GM23338 (cell line): ENCODE measurements around the gene MTHFD2. TPM values are rescaled to one million over a fixed set of nuclear protein-coding genes. Genes with fewer than 3 reads are reported as not detected.
A peak's percentile ranks its signal among the peaks of the same experiment; 100 is the strongest.

Experiments
- ATAC-seq: fragments of 200-7000 bp; cut with Tn5 transposase; 3 replicates; pipeline ENCODE4 v1.9.1; 2020
- DNase-seq: peaks from one replicate; pipeline ENCODE4 v3.0.0-alpha.2; 2015; ENCODE audit warnings: low spot score
- H2AFZ ChIP-seq: fragments of 200-600 bp; sonication (generic); 2 replicates; pipeline ENCODE4 v1.8.0; 2016; ENCODE audit warnings: antibody characterized with exemption, mild to moderate bottlenecking, moderate library complexity
- H3F3A ChIP-seq: fragments of 200-600 bp; sonication (generic); replicated peaks from 2 replicates; pipeline ENCODE4 v1.8.0; 2017; ENCODE audit warnings: antibody characterized with exemption, mixed run types, low read depth
- H3K27ac ChIP-seq: fragments of 200-600 bp; sonication (generic); 2 replicates; pipeline ENCODE4 v1.6.1; 2016; ENCODE audit warnings: low read depth
- H3K27me3 ChIP-seq: fragments of 200-600 bp; sonication (generic); 2 replicates; pipeline ENCODE4 v1.8.0; 2016; ENCODE audit warnings: mild to moderate bottlenecking, mixed run types, moderate library complexity; ENCODE audit not compliant: insufficient read depth
- H3K36me3 ChIP-seq: fragments of 200-600 bp; sonication (generic); 2 replicates; pipeline ENCODE4 v1.8.0; 2016; ENCODE audit warnings: mild to moderate bottlenecking; ENCODE audit not compliant: insufficient read depth
- H3K4me1 ChIP-seq: fragments of 200-600 bp; sonication (generic); 2 replicates; pipeline ENCODE4 v1.8.0; 2016; ENCODE audit warnings: mild to moderate bottlenecking, moderate library complexity; ENCODE audit not compliant: insufficient read depth
- H3K4me2 ChIP-seq: fragments of 200-600 bp; sonication (generic); 2 replicates; pipeline ENCODE4 v1.7.1; 2017; ENCODE audit warnings: mixed run types
- H3K4me3 ChIP-seq: fragments of 200-600 bp; sonication (generic); 2 replicates; pipeline ENCODE4 v1.6.1; 2016; ENCODE audit warnings: mixed run types
- H3K79me2 ChIP-seq: fragments of 200-600 bp; sonication (generic); replicated peaks from 2 replicates; pipeline ENCODE4 v1.8.0; 2017; ENCODE audit warnings: mild to moderate bottlenecking; ENCODE audit not compliant: insufficient read depth
- H3K9me2 ChIP-seq: fragments of 200-600 bp; sonication (generic); 2 replicates; pipeline ENCODE4 v1.8.0; 2017; ENCODE audit not compliant: insufficient read depth
- H4K20me1 ChIP-seq: fragments of 200-600 bp; sonication (generic); replicated peaks from 2 replicates; pipeline ENCODE4 v1.8.0; 2017; ENCODE audit warnings: mild to moderate bottlenecking; ENCODE audit not compliant: insufficient read depth
- H3K27ac Mint-ChIP-seq: 2 replicates; pipeline ENCODE4 v1.8.0; 2020; ENCODE audit warnings: inconsistent platforms, mild to moderate bottlenecking, moderate library complexity, mixed read lengths
- H3K27me3 Mint-ChIP-seq: 3 replicates; pipeline ENCODE4 v1.8.0; 2022; ENCODE audit warnings: low read depth, mild to moderate bottlenecking, moderate library complexity, mixed read lengths, inconsistent platforms; ENCODE audit not compliant: insufficient read depth, poor library complexity
- H3K36me3 Mint-ChIP-seq: 3 replicates; pipeline ENCODE4 v1.8.0; 2021; ENCODE audit warnings: low read depth, mild to moderate bottlenecking, inconsistent platforms, moderate library complexity, mixed read lengths
- H3K4me1 Mint-ChIP-seq: 3 replicates; pipeline ENCODE4 v1.8.0; 2020; ENCODE audit warnings: mild to moderate bottlenecking, inconsistent platforms, mixed read lengths
- H3K4me3 Mint-ChIP-seq: 3 replicates; pipeline ENCODE4 v1.8.0; 2021; ENCODE audit warnings: moderate library complexity, mild to moderate bottlenecking, inconsistent platforms, mixed read lengths
- H3K9me3 Mint-ChIP-seq: 3 replicates; pipeline ENCODE4 v1.8.0; 2020; ENCODE audit warnings: moderate library complexity, mild to moderate bottlenecking, inconsistent platforms, mixed read lengths
- CREB1 ChIP-seq: fragments of 250-450 bp; sonication (Bioruptor Pico); IDR thresholded peaks from 2 replicates; pipeline ENCODE4 v1.5.0; 2020; ENCODE audit warnings: low read depth, mild to moderate bottlenecking, moderate library complexity
- ETS1 ChIP-seq: IDR thresholded peaks from 2 replicates; pipeline ENCODE4 v1.6.1; 2016; ENCODE audit warnings: antibody characterized with exemption
- EZH2 ChIP-seq: fragments of 200-600 bp; sonication (generic); IDR thresholded peaks from one replicate; pipeline ENCODE4 v1.8.0; 2017; ENCODE audit warnings: antibody characterized with exemption, mild to moderate bottlenecking, low read depth; ENCODE audit not compliant: unreplicated experiment
- EZH2phosphoT487 ChIP-seq: fragments of 200-600 bp; sonication (generic); IDR thresholded peaks from one replicate; pipeline ENCODE4 v1.8.1; 2018; ENCODE audit warnings: antibody characterized with exemption; ENCODE audit not compliant: unreplicated experiment
- JUNB ChIP-seq: IDR thresholded peaks from one replicate; pipeline ENCODE4 v1.6.1; 2016; ENCODE audit warnings: antibody characterized with exemption; ENCODE audit not compliant: unreplicated experiment
- POLR2AphosphoS5 ChIP-seq: IDR thresholded peaks from 2 replicates; pipeline ENCODE4 v1.6.1; 2016; ENCODE audit warnings: antibody characterized with exemption, low read depth
- ZNF114 ChIP-seq: fragments of 250-450 bp; sonication (Bioruptor Pico); IDR thresholded peaks from 2 replicates; pipeline ENCODE4 v1.5.0; 2020; ENCODE audit warnings: mild to moderate bottlenecking, moderate library complexity
- ZNF331 ChIP-seq: fragments of 250-450 bp; sonication (Bioruptor Pico); IDR thresholded peaks from 2 replicates; pipeline ENCODE4 v1.5.0; 2020; ENCODE audit warnings: low read depth, mild to moderate bottlenecking, moderate library complexity
- polyA plus RNA-seq: library from polyadenylated mRNA; unstranded; fragments of >200 nt; fragmentation: Nextera tagmentation; extraction: Ambion mirVana; gene quantifications from 2 replicates; pipeline ENCODE4 v1.2.1, GENCODE V29; 2016
- total RNA-seq: library from RNA; depleted of rRNA; stranded (reverse); fragments of >200 nt; shearing (Covaris generic); gene quantifications from 2 replicates; pipeline ENCODE4 v1.2.3, GENCODE V29; 2014
- TF ChIP-seq, protein P1 (sequence below): fragments of 250-450 bp; sonication (Bioruptor Pico); IDR thresholded peaks from 2 replicates; pipeline ENCODE4 v1.5.0; 2020; ENCODE audit warnings: mild to moderate bottlenecking, moderate library complexity

The MTHFD2 gene
- total and polyA plus RNA-seq, 2 experiments from 2014 or later, result 279 to 281 TPM

DNA sequence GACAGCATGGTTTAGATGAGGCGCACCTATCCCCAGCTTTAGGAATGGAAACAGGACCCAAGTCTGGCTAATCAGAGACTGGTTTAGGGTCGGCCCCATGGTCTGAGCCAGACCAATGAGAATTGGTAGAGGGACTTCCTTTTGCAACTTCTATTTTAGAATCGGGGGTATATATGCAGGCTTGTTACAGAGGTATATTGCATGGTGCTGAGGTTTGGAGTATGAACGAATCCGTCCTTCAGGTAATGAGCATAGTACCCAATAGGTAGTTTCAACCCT, 49.2 kb upstream of the MTHFD2 start (continued):
- no peak for TF ChIP-seq ETS1
- no peak for TF ChIP-seq JUNB
- TF ChIP-seq EZH2phosphoT487, result no peak
- TF ChIP-seq CREB1, result no peak
- TF ChIP-seq, protein P1, sequence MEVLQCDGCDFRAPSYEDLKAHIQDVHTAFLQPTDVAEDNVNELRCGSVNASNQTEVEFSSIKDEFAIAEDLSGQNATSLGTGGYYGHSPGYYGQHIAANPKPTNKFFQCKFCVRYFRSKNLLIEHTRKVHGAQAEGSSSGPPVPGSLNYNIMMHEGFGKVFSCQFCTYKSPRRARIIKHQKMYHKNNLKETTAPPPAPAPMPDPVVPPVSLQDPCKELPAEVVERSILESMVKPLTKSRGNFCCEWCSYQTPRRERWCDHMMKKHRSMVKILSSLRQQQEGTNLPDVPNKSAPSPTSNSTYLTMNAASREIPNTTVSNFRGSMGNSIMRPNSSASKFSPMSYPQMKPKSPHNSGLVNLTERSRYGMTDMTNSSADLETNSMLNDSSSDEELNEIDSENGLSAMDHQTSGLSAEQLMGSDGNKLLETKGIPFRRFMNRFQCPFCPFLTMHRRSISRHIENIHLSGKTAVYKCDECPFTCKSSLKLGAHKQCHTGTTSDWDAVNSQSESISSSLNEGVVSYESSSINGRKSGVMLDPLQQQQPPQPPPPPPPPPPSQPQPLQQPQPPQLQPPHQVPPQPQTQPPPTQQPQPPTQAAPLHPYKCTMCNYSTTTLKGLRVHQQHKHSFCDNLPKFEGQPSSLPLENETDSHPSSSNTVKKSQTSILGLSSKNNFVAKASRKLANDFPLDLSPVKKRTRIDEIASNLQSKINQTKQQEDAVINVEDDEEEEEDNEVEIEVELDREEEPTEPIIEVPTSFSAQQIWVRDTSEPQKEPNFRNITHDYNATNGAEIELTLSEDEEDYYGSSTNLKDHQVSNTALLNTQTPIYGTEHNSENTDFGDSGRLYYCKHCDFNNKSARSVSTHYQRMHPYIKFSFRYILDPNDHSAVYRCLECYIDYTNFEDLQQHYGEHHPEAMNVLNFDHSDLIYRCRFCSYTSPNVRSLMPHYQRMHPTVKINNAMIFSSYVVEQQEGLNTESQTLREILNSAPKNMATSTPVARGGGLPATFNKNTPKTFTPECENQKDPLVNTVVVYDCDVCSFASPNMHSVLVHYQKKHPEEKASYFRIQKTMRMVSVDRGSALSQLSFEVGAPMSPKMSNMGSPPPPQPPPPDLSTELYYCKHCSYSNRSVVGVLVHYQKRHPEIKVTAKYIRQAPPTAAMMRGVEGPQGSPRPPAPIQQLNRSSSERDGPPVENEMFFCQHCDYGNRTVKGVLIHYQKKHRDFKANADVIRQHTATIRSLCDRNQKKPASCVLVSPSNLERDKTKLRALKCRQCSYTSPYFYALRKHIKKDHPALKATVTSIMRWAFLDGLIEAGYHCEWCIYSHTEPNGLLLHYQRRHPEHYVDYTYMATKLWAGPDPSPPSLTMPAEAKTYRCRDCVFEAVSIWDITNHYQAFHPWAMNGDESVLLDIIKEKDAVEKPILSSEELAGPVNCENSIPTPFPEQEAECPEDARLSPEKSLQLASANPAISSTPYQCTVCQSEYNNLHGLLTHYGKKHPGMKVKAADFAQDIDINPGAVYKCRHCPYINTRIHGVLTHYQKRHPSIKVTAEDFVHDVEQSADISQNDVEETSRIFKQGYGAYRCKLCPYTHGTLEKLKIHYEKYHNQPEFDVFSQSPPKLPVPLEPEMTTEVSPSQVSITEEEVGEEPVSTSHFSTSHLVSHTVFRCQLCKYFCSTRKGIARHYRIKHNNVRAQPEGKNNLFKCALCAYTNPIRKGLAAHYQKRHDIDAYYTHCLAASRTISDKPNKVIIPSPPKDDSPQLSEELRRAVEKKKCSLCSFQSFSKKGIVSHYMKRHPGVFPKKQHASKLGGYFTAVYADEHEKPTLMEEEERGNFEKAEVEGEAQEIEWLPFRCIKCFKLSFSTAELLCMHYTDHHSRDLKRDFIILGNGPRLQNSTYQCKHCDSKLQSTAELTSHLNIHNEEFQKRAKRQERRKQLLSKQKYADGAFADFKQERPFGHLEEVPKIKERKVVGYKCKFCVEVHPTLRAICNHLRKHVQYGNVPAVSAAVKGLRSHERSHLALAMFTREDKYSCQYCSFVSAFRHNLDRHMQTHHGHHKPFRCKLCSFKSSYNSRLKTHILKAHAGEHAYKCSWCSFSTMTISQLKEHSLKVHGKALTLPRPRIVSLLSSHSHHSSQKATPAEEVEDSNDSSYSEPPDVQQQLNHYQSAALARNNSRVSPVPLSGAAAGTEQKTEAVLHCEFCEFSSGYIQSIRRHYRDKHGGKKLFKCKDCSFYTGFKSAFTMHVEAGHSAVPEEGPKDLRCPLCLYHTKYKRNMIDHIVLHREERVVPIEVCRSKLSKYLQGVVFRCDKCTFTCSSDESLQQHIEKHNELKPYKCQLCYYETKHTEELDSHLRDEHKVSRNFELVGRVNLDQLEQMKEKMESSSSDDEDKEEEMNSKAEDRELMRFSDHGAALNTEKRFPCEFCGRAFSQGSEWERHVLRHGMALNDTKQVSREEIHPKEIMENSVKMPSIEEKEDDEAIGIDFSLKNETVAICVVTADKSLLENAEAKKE, result no peak
- TF ChIP-seq POLR2AphosphoS5, result no peak
- TF ChIP-seq EZH2, result no peak

DNA sequence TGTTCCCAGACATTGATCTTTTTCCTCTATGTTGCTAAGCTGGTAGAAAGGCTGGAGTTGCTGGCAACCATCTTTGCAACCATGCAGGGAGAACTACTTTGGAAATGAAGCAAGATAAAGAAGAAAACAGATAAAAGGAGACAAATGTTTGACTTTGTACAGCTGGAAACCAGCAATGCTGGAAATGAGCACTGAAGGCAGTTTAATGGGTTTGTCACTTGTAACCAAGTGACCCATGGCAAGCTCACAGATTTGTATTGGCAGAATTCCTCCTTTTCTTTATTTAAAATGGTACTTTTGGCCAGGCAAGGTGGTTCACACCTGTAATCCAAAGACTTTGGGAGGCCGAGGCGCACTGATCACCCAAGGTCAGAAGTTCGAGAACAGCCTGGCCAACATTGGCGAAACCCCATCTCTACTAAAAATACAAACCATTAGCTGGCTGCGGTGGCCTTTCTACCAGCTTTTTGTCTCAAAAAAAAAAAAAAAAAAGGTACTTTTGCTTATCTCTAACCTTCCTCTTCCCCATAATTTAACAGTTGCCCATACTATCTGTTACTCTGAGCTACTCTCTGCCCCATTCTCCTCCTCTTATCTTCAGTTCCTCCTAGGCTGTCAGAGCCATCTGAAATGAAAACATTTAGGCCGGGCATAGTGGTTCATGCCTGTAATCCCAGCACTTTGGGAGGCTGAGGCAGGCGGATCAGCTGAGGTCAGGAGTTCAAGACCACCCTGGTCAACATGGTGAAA, 48.7 kb upstream of the MTHFD2 start:
- Histone ChIP-seq H3K4me3 (0 out of 2 replicates have a peak overlapping the region, but pooled peaks have one; percentile 98), H2AFZ (no peak overlapping the region), H4K20me1 (no peaks in the 10 kb centered on the region; the same call in 1 of the 2 replicates), H3K27ac (no peak overlapping the region), H3K4me1 (peaks cover 19% of the 10 kb centered on the region), H3F3A (peaks cover 4% of the 10 kb centered on the region; the same call in 1 of the 2 replicates), H3K4me2 (peak overlapping the region; percentile 99; the same call in 1 of the 2 replicates), H3K9me2 (no peaks in the 10 kb centered on the region), H3K79me2 (peaks cover 6% of the 10 kb centered on the region; the same call in 1 of the 2 replicates), H3K27me3 (no peaks in the 10 kb centered on the region), H3K36me3 (no peaks in the 10 kb centered on the region; the same call in 1 of the 2 replicates)
- Mint-ChIP-seq H3K36me3 (peaks cover 21% of the 10 kb centered on the region), H3K9me3 (no peaks in the 10 kb centered on the region), H3K27me3 (no peaks in the 10 kb centered on the region), H3K27ac (no peak overlapping the region), H3K4me1 (peaks cover 11% of the 10 kb centered on the region), H3K4me3 (peak overlapping the region; percentile 39; the same call in 1 of the 3 replicates)
- peak; percentile 30 for DNase-seq
- no peak for ATAC-seq
- TF ChIP-seq JUNB, result no peak
- no peak for TF ChIP-seq POLR2AphosphoS5
- no peak for TF ChIP-seq ZNF331 (CRISPR knock-in tag)
- no peak for TF ChIP-seq ZNF114 (CRISPR knock-in tag)
